Inflammatory macrophage treated with lipopolysaccharide for 1 hour (primary cell): ENCODE measurements around the gene PTPRN2.
"Not testable (repeated sequence)": the region's sequence is repeated elsewhere in the genome, so short reads cannot be mapped to it uniquely, and the experiment has no call there.

Source experiments
- DNase-seq, 2 donors: peaks; one replicate each; pipeline ENCODE4 v3.0.0-alpha.2; 2020 to 2022

The PTPRN2 gene

DNA sequence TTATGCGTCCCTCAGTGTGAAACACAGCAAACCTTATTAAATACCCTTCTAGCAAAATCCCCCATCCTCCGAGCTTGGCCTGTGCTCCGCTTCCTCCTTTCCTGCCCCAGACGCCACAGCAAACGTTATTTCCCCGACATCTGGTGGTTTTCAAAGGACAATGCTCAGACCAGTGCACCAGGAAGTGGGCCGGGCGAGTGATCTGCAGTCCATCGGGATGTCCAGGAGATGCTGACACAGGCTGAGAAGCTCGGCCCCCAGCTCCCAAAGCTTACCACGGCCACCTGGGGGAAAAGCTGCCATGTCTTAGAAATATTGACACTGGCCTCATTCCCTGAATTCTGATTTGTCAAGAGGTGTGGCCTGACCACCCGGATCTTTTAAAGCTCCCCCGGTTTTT, 129.5 kb downstream of the PTPRN2 start:
- no peak for DNase-seq

DNA sequence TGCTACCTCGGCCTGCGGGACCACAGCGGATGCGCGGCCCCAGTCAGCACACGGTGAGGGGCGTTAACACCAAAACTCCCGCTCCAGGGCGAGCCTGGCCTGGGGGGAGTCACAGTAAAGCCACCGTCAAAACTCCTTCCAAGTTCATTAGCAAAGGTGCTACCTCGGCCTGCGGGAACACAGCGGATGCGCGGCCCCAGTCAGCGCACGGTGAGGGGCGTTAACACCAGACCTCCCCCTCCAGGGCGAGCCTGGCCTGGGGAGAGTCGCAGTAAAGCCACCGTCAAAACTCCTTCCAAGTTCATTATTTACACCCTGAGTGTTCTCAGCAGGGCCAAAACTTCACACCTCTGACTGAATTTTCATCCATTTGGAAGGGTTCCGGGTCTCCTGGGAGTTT, 130.0 kb downstream of the PTPRN2 start:
- not testable (repeated sequence) for DNase-seq

DNA sequence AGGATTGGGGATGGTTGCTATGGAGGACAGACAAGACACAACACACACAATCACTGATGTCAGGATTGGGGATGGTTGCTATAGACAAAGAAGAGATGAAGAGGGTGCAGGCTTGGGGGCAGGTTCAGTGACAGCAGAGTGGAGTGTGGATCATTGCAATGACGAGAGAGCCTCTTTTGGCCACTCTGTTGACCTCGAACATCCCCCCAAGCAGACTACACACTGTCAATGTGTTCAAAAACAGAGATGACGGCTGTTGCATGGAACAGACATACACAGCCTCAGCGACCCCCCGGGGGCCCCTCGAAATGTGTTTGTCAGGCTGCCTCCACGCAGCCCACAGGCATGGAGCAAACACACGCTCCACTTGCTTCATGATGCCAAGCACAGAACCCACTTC, 133.0 kb downstream of the PTPRN2 start:
- no peak for DNase-seq

DNA sequence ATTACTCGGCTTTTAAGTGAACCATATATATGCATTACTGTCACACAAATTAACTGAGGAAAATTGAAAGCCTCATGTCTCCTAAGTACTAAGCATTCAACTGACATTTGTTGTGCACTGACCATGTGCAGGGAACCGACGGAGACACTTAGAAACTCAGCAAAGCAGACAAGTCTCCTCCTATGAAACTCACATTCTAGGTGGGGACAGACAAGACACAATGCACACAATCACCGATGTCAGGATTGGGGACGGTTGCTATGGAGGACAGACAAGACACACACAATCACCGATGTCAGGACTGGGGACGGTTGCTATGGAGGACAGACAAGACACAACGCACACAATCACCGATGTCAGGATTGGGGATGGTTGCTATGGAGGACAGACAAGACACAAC, 134.0 kb downstream of the PTPRN2 start:
- no peak for DNase-seq

DNA sequence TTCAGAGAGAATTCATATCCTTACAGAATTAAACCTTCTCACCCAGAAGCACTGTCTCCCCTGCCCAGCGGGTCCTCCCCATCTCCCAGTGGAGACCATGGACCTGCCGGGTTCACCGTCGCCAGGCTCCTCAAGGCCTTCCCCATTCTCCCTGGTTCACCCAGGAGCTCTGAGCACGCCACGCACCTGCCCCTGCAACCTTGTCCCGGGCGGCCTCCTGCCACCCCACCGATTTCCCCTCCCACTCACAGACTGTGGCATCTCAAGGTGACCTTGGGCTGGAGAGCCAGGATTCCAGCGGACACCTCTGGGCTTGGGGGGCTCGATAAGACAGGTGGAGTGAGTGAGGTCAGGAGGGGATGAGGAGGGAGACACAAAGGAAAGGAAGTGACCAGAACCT, 135.3 kb downstream of the PTPRN2 start:
- DNase-seq: no peak

DNA sequence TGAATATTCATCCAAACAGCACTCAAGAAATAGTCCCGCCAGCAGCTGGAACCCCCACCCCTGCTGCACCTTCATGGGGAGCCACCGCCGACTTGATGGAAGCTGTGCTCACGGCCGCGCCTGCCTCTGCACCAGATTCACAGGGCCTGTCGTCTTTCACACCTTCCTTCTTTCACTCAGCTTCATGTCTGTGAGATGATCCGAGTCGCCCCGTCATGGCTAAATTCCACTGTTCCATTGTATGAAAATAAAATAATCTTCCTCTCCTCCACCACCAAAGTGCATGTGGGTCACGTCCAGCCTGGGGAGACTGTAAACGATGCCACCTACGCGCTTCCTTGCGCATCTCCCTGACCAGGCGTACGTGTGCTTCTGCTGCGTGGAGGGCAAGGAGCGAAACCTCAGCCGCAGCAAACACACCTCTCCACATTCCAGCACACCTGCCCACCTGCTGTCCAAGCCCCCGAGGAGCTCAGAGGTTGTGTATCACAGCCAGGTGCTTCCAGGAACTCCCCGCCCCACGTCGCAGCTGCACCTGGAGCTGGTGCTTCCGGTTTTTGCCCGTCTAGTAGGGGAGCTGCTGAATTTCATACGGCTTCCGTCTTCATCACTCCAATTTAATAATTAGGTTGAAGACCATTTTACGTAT, 137.0 kb downstream of the PTPRN2 start:
- no peak for DNase-seq

DNA sequence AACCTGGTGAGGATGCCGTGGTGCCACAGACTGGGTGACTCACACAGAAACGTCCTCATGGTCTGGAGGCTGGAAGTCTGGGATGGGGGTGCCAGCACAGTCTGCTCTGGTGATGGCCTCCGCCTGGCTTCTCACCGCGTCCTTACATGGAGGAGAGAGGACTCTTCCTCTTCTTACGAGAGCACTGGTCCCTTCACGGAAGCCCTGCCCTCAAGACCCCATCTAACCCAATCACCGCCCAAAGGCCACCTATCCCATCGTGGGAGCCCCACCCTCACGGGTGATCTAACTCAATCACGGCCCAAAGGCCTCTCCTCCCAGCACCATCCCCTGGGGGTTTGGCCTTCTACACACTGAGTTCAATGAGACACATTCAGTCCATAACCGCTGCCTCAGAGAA, 137.7 kb downstream of the PTPRN2 start:
- DNase-seq: no peak

DNA sequence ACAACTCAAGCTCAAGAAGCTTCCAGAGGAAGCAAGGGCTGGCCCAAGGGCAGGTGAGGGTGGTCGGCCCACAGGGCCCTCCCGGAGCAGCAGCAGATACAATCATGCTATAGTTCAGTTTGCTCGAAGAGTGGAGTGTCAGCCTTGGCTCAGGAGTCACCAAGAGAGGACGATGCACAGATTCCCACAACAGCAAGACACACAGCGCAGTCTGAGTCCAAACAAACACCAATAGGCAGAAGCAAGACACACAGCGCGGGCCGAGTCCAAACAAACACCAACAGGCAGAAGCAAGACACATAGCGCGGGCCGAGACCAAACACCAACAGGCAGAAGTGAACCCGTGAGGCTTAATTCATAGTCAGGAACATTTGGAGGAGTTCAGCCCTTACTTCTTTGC, 138.4 kb downstream of the PTPRN2 start:
- no peak for DNase-seq

DNA sequence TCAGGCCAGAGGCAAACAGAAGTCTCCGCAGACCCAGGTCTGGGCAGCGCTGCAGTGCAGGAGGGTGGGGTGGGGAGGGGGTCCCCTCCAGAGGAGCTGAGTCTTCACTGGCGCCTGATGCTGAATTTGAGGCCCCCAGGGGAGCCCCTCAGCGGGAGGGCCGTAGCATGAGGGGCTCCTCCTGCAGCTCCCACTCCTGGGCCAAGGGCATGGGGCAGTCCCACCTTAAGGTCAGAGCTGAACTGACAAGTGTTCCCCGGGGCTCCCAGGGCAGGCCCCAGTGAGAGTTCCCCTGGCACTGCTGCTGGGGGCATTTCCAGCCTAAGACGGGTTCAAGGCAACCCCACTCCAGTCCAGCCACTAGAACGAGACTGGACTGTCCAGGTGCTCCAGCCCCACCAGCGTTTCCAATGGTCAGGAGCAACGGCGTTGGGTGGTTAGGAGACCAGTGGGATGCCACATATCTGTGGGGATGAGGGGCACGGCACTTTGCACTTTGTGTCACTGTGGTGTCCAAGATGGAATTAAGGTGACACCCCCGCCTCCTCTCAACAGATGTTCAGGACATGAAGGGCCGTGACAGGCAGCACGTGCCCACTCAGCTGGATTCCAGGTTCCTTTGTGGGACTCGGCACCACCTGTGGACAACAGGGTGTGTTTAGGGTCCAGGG, 139.1 kb downstream of the PTPRN2 start:
- DNase-seq: no peak

DNA sequence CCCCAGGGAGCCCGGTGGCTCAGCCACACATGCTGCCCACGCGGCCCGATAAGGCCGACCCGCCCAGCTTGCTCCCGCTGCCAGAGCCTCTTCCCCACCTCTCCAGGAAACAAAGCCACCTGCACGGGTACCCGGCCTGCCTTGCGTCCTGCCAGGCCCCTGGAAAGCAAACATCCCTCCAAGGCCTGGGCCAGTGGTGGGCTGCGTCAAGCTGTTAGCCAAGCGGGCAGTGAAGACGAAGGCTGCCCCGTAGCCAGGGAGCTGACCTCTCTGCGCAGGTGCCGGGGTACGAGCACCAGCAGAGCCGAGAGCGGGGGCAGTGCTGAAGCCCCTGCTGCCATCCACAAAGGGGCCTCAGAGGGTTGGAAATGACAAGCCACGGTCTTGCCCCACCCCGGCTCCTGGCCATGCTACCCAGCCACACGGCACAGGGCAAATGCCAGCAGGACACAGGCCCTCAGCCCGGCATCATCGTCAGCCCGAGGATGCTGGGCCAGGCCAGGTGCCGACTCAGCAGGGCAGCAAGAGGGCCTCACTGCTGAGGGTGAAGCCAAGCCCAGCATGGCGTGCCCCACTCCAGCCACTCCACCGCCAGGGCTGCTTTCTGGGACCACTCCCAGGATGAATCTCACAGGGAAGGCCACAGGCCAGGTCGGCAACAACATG, 140.0 kb downstream of the PTPRN2 start:
- no peak for DNase-seq

DNA sequence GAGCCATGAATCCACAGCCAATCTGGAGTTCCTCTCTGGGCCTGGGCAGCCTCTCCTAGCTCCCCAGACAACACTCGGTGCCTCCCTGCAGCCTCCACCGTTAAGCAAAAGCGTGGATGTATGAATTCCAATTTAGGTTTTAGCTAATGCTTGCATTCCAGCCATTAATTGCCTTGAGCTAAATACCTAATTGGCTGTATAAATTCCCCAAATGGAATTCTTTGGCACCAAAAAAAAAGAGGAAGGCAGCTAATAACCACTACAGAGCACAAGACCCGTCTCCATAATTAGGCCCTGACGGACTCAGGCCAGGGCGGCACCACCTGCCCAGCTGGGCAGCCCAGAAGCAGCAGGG, 140.5 kb downstream of the PTPRN2 start:
- DNase-seq: no peak

DNA sequence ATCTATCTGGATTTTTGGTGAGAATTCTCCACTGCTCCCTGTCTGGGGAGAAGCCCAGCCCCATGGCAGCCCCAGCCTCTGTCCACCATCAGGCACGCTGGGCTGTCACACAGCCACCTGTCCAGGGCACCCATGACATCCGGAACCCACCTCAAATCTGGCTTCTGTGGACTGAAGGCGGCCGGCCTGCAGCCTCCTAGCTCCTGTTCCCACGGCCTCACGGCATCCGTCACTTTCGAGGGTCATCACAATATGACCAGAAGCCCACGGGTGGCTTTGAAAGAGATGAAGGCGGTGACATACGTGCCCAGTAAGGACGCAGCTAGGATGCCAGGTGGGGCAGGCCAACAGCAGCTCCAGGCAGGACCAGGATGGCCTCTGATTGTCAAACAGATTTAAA, 140.9 kb downstream of the PTPRN2 start:
- DNase-seq: no peak

DNA sequence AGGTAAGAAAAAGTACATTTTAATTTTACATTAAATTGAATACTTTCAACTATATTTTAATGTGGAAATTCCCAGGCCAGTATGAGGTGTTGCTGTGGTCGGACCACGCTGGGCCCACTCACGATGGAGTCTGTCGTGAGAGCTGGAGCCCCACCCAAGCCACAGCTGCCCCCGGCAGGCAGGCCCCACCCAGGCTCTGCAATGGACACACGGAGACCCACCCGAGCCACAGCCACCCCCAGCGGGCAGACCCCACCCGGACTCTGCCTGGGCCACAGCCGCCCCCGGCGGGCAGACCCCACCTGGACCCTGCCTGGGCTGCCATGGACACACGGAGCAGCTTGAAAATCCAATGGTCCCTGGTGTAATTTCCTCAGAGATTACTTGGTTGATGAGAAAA, 141.3 kb downstream of the PTPRN2 start:
- no peak for DNase-seq

DNA sequence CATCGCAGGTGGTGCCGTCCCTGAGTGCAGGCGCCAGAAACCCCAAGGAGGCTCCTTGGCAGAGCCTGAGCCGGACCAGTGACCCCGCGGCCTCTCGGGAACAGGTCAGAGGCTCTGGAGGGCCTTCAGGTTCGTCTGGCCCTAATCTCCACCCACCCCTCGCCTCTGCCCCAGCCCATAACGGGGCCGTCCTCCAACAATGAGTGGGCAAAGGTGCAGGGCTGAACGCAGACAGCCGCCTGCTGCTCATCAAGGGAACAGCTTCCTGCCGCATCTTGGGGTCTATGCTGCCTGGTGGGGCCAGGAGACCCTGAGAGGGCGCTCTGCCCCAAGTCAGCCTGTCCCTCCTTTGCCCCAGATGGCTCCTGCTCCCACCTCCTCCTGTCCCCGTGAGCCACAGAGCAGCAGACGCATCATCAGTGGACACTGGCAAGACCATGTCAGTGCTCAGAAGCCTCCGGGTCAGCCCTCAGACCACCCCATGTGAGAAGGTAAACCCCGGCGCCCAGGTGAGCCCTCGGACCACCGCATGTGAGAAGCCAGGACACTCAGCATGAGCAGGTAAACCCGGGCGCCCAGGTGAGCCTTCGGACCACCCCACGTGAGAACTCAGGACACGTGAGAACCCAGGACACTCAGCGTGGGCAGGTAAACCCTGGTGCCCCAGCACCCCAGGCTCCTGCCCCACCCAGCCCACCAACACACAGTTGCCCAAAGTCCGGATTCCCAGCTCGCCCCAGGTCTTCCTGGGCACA, 142.0 kb downstream of the PTPRN2 start:
- DNase-seq: no peak

DNA sequence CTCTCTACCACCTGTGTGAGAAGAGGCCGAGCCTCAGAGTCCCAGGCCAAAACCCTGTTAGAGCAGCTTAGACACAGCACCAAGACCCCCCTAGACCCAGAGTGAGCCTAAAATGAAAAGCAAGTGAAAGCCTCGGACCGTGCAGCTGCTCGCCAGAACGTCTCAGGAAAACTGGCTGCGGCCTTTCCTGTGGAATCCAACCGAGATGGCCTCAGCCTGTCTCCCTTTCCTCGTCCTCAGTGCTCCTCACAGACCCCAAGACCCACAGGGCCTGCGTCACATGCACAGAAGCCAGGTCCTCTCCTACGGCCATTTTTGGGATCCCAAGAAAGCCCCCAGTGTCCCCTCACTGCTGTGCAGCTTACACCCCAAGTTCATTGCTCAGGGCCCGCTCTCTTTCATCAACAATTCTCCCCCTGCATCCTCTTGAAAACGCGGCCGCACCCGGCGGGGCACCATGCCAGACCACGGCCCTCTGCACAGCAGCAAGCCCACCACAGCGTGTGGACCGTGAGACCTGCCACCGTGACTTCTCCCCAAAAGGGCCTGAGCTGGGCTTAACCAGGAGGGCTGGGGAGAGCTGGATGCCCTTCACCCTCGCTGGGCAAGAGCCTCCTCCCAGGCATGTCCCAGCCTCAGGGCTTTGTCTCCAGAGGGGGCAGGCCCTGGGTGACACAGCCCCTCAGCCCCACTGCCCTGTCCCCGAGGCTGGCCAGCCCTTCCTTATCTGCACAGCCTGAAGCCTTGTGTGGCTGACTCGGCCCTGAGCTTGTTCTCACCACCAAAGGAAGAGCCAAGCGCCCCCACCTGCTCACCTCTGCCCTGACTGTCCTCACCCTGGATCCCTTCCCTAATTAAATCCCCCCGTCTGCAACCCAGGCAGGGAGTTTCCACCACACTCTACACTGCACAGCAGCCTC, 142.9 kb downstream of the PTPRN2 start:
- no peak for DNase-seq

DNA sequence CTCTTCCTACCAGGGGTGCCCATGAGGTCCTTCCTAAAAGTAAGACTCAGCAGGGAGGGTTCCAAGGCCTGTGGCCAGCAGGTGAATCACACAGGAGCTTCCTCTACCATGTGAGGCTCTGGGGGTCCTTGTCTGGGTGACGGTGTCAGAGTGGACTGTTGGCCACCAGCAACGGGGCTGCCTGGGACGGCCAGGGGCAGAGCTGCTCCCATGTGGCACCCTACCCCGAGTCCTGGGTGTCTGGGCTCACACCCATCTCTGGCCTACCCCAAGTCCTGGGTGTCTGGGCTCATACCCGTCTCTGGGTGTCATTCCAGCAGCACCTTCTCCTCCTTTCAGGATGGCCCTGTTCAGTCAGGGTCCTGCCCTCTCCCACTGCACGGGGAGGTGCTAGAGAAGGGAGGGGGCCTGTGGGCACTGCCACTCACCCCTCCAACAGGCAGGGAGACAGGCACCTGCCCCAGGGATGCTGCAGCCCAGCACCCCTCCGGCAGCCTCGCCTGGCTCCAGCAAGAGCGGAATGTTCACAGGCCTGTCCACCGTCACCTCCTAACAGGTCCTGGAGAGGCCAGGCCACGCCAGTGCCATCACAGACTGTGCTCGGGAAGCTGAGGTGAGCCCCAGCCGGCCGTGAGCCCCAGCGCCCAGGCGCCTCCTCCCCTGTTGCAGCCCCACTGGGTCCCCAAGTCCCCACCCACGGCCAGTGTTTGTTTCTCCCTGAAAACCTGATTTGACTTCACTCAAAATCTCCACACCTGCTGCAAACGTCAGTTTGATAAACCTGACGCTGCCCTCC, 143.7 kb downstream of the PTPRN2 start:
- no peak for DNase-seq

DNA sequence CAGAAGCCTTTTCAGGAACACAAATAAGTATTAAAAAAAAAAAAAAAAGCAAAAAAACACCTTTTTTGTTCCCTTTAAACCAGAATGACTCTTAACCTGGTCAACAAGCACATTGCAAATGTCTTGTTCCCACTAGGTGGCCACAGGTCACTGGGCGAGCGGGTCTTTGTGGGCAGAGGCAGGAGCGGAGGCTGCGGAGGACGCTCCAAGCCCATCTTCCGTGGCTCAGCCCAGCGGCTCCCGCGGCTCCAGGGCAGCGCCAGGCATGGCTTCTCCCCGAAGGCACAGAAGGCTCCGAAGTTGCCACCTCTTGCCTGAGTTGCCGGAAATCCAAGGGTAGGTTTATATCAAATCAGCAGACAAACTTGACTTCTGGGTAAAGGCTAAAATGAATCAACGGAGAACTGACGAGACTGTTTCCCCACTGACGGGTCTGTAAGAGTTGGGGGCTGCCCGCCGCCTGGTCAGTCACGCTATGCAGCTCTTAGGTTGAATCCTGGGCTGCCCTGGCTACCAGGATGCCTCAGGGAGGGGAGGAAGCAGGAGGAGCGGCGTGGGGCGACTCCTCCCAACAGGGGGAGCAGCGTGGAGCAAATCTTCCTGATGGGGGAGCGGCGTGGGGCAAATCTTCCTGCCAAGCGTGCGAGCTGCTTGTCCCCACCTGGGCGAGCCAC, 144.5 kb downstream of the PTPRN2 start:
- DNase-seq: no peak

DNA sequence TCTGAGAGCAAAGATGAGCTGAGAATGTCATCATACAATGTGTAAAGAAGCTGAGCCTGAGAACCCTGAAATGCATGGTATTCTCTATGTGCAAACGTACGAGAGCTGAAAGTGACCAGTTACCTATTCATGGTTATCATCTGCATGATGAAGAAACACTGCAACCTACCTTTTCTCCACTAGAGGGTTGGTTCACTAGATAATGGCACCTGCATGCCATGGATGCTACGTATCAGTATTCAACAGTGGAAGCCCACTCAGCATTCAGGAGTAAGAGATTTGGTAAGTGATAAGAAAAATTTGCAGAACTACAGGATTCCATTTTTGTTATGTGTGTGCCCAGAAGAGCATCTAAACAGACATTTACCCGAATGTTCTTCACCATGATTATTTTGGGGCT, 145.4 kb downstream of the PTPRN2 start:
- DNase-seq: no peak

DNA sequence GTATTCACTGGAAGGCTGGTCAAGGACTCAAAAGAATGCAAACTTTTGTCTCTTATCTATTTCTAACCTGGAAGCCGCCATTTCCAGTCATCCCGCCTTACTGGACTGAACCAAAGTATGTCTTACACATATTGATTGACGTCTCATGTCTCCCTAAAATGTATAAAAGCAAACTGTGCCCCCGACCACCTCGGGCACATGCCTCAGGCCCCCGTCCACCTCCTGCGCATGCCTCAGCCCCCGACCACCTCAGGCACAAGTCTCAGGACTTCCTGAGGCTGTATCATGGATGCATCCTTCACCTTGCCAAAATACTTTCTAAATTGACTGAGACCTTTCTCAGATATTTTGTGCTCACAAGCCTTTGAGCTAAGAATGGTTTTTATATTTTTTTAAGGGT, 148.6 kb downstream of the PTPRN2 start:
- DNase-seq: no peak

DNA sequence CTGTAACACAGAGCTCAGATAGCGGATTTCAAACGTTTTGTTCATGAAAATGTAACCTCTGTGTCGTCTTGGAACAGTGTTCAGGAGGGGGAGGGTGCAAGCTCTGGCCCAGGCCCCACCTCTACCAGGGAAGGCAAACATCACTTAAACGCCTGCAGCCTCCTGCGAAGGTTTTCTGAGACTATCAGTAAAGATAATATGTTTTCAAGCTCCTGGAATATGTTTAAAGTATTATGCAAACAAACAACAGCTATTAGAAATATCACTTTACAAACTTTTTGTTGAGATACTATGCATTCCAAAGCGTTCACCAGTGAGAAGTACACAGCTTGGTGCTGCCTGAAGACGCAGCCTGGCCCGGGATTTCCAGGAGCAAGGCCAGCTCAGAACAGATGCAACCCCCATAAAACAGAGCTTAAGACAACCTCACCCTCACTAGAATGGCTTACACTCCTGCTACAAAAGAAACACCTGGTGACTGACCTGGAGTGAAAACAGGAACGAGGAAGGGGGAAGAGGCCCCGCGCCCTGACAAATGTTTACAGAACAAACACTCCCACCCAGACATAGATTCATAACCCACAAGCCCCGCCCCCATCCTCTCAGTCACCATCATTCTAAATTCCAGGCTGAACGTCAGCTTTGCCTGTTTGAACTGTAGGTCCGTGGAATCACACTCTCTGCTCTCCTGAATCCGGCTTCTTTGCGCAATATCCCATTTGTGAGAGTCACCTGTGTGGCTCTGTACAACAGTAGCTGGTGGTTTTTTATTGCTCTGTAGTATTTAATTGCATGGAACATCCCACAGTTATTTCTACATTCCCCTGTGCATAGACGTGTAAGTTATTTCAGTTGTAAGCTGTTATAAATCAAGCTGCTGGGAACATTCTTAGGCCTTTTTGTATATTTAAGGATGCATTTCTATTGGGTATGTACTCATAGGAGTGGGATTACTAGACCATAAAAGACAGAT, 155.0 kb downstream of the PTPRN2 start:
- DNase-seq: no peak
